Kidney (tissue), 14 donors: Measurements from ENCODE around the gene MPPED1. TPM values are rescaled to one million over a fixed set of nuclear protein-coding genes. Genes with fewer than 3 reads are reported as not detected.
A peak's percentile ranks its signal among the peaks of the same experiment; 100 is the strongest.

Experiments
- DNase-seq, 5 donors: peaks; one replicate each; pipeline ENCODE4 v3.0.0-alpha.2; 2013 to 2020
- FAIRE-seq: peaks from 2 replicates; lab custom pipeline; 2012; peaks lifted over from hg19 to GRCh38; lab: Jason Lieb, UNC
- H3K27ac ChIP-seq, 2 donors: one replicate each; pipeline ENCODE4 v1.7.0; 2013; ENCODE audit warnings: low read depth in 2 of 2, low read length in 2 of 2, inconsistent platforms in 1 of 2
- H3K27me3 ChIP-seq: one replicate; pipeline ENCODE4 v1.7.1; 2013; ENCODE audit warnings: low read length, inconsistent platforms; ENCODE audit not compliant: control insufficient read depth, insufficient read depth
- H3K36me3 ChIP-seq, 3 donors: one replicate each; pipeline versions ENCODE4 v1.7.0 to v1.7.1; 2013; ENCODE audit warnings: low read length in 3 of 3, control low read depth in 1 of 3, inconsistent platforms in 1 of 3; ENCODE audit not compliant: insufficient read depth in 3 of 3, control insufficient read depth in 2 of 3
- H3K4me1 ChIP-seq, 3 donors: one replicate each; pipeline versions ENCODE4 v1.7.0 to v1.7.1; 2013; ENCODE audit warnings: low read length in 3 of 3, inconsistent platforms in 1 of 3, low read depth in 1 of 3; ENCODE audit not compliant: control insufficient read depth in 2 of 3, insufficient read depth in 2 of 3
- H3K4me3 ChIP-seq, 3 donors: one replicate each; pipeline versions ENCODE4 v1.7.0 to v1.8.1; 2013; ENCODE audit warnings: low read length in 3 of 3, control low read depth in 1 of 3, inconsistent platforms in 1 of 3
- H3K9ac ChIP-seq, 3 donors: one replicate each; pipeline versions ENCODE4 v1.7.0 to v1.7.1; 2013; ENCODE audit warnings: low read length in 3 of 3, control low read depth in 1 of 3, inconsistent platforms in 1 of 3
- H3K9me3 ChIP-seq, 3 donors: one replicate each; pipeline versions ENCODE4 v1.7.0 to v1.7.1; 2013; ENCODE audit warnings: low read length in 3 of 3, control low read depth in 1 of 3, inconsistent platforms in 1 of 3; ENCODE audit not compliant: control insufficient read depth in 2 of 3, insufficient read depth in 1 of 3
- CTCF ChIP-seq: IDR thresholded peaks from 3 replicates; pipeline ENCODE4 v1.5.1; 2012; ENCODE audit warnings: mild to moderate bottlenecking, moderate library complexity, borderline replicate concordance; ENCODE audit not compliant: insufficient read depth; ENCODE audit errors: extremely low read depth
- intact Hi-C: fragments of 100-400 bp; cut with DNase I; formaldehyde crosslinking; loops from one replicate; pipeline ENCODE4 v1.11.1; 2022
- polyA plus RNA-seq: library from polyadenylated mRNA; stranded (reverse); fragments of 350-450 nt; fragmentation: Illumina TruSeq; extraction: RNeasy Lipid Tissue Mini Kit (QIAGEN cat#74804); gene quantifications from one replicate; pipeline ENCODE4 v1.2.3, GENCODE V29; 2014; ENCODE audit warnings: low read depth, low replicate concordance; ENCODE audit not compliant: insufficient read depth
- total RNA-seq: library from RNA; stranded (reverse); fragmentation: NEBNext Ultra II Directional; extraction: Animal tissue kit (Norgen Biotek cat#: 25700); gene quantifications from one replicate; pipeline ENCODE4 v1.2.1, GENCODE V29; 2021
- donor health status: control.
- donor health status: control.
- donor health status: control.
- donor health status: control.
- donor health status: control.
- donor health status: DM: yes; HTN: yes; CAD: no.
- donor health status: Normal renal cell carcinoma (clear cell type).

The MPPED1 gene
- total and polyA plus RNA-seq, 2 donors from 2014 or later = not detected

GRCh38 chr22:43476751-43477725, 65.2 kb downstream of the MPPED1 start:
- no peak for TF ChIP-seq CTCF
- H3K27me3 ChIP-seq = no peaks in the 10 kb centered on the region
- H3K9ac ChIP-seq = no peak overlapping the region
- no peaks in the 10 kb centered on the region for H3K36me3 ChIP-seq
- no peak overlapping the region for H3K4me3 ChIP-seq
- no peaks in the 10 kb centered on the region for H3K4me1 ChIP-seq
- no peak overlapping the region for H3K27ac ChIP-seq
- DNase-seq (peak in 1 of 5 donors; percentile 47), FAIRE-seq (no peak)
- intact Hi-C loops = no loop called here
- H3K9me3 ChIP-seq = peaks cover 0 to 3% (median 0%) of the 10 kb centered on the region in 3 donors

- H3K27ac ChIP-seq = no peak overlapping the region
- FAIRE-seq (no peak), DNase-seq (peak in 1 of 5 donors; percentile 41)
- no peaks in the 10 kb centered on the region for H3K36me3 ChIP-seq
- H3K9me3 ChIP-seq = peaks cover 0 to 3% (median 0%) of the 10 kb centered on the region in 3 donors
- no peaks in the 10 kb centered on the region for H3K4me1 ChIP-seq
- no peak for TF ChIP-seq CTCF
- no peaks in the 10 kb centered on the region for H3K27me3 ChIP-seq
- H3K4me3 ChIP-seq = no peak overlapping the region
- intact Hi-C loops = no loop called here
- no peak overlapping the region for H3K9ac ChIP-seq
These were observed 66.2 kb downstream of the MPPED1 start for GRCh38 chr22:43477966-43478365.

GRCh38 chr22:43478621-43479300, 66.9 kb downstream of the MPPED1 start:
- intact Hi-C loops = no loop called here
- H3K27me3 ChIP-seq = no peaks in the 10 kb centered on the region
- H3K36me3 ChIP-seq = no peaks in the 10 kb centered on the region
- no peak for TF ChIP-seq CTCF
- H3K4me3 ChIP-seq = no peak overlapping the region
- H3K9me3 ChIP-seq = peaks cover 0 to 3% (median 0%) of the 10 kb centered on the region in 3 donors
- H3K27ac ChIP-seq = no peak overlapping the region
- H3K9ac ChIP-seq = no peak overlapping the region
- FAIRE-seq (no peak), DNase-seq (peak in 1 of 5 donors; percentile 69)
- no peaks in the 10 kb centered on the region for H3K4me1 ChIP-seq
